ENCODE measurements around the gene SMYD3. TPM values are rescaled to one million over a fixed set of nuclear protein-coding genes. Genes with fewer than 3 reads are reported as not detected.

Gene SMYD3
- total and polyA plus RNA-seq, 2 donors = 22.0 to 27.0 TPM

DNA sequence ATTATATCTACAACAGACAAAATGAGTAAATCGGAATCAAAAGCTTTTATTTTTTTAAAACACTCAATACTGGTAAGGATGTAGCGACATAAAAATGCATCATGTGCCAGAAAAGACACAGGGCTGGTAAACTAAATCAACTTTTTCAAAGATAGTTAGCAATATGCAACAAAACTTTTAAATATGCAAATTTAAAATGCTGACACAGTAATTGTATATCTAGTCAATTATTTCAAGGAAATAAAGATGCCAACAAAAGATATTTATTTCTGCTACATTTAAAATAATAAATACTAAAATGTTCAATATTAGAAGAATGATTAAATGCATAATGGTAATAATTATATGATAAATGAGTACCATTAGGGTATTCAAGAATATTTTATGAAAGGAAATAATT, 295.1 kb downstream of the SMYD3 start:
- Histone ChIP-seq H3K27ac (ENCODE audit: low read depth in 1 of 2, low read length in 1 of 2) (no peak overlapping the region), H3K27me3 (ENCODE audit: control insufficient read depth in 2 of 2, insufficient read depth in 1 of 2, low read length in 1 of 2) (no peaks in the 10 kb centered on the region), H3K36me3 (ENCODE audit: control insufficient read depth in 2 of 2, insufficient read depth in 2 of 2, low read length in 1 of 2) (no peaks in the 10 kb centered on the region), H3K4me3 (ENCODE audit: low read length in 2 of 2) (no peak overlapping the region), H3K4me1 (ENCODE audit: control insufficient read depth in 2 of 2, insufficient read depth in 2 of 2, low read length in 2 of 2) (no peaks in the 10 kb centered on the region), H3K9me3 (ENCODE audit: control insufficient read depth in 2 of 2, insufficient read depth in 1 of 2, low read length in 1 of 2) (no peaks in the 10 kb centered on the region)
- DNase-seq (ENCODE audit: low read depth in 6 of 9, low spot score in 9 of 9) = no peak
- WGBS = 98% methylated on average over 2 of the region's 2 CpGs

DNA sequence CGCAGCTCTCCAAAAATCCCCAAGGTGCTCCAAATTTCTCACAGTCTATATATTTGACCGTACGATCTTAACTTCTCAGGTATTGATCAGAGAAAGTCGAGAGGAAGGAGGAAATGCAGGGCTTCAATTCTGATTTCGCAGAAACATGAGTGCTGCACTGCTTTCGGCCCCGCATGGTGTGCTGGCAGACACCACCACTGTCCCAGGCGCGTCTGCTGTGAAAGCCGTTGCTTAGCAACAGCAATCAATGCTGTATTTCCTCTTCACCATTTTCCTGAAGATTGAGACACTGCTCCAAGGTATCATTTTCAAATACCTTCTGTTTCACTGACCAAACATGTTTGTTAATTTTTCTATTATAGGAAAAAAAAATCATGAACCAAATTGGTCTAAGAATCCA, 296.3 kb downstream of the SMYD3 start:
- no peak for DNase-seq (ENCODE audit: low read depth in 6 of 9, low spot score in 9 of 9)
- Histone ChIP-seq H3K4me1 (ENCODE audit: control insufficient read depth in 2 of 2, insufficient read depth in 2 of 2, low read length in 2 of 2) (no peaks in the 10 kb centered on the region), H3K36me3 (ENCODE audit: control insufficient read depth in 2 of 2, insufficient read depth in 2 of 2, low read length in 1 of 2) (no peaks in the 10 kb centered on the region), H3K27ac (ENCODE audit: low read depth in 1 of 2, low read length in 1 of 2) (no peak overlapping the region), H3K9me3 (ENCODE audit: control insufficient read depth in 2 of 2, insufficient read depth in 1 of 2, low read length in 1 of 2) (no peaks in the 10 kb centered on the region), H3K4me3 (ENCODE audit: low read length in 2 of 2) (no peak overlapping the region), H3K27me3 (ENCODE audit: control insufficient read depth in 2 of 2, insufficient read depth in 1 of 2, low read length in 1 of 2) (no peaks in the 10 kb centered on the region)
- 97% methylated on average over 10 of the region's 10 CpGs for WGBS

- no peak for DNase-seq (ENCODE audit: low read depth in 6 of 9, low spot score in 9 of 9)
- Histone ChIP-seq H3K36me3 (ENCODE audit: control insufficient read depth in 2 of 2, insufficient read depth in 2 of 2, low read length in 1 of 2) (no peaks in the 10 kb centered on the region), H3K4me1 (ENCODE audit: control insufficient read depth in 2 of 2, insufficient read depth in 2 of 2, low read length in 2 of 2) (no peaks in the 10 kb centered on the region), H3K27me3 (ENCODE audit: control insufficient read depth in 2 of 2, insufficient read depth in 1 of 2, low read length in 1 of 2) (no peaks in the 10 kb centered on the region), H3K9me3 (ENCODE audit: control insufficient read depth in 2 of 2, insufficient read depth in 1 of 2, low read length in 1 of 2) (no peaks in the 10 kb centered on the region), H3K27ac (ENCODE audit: low read depth in 1 of 2, low read length in 1 of 2) (no peak overlapping the region), H3K4me3 (ENCODE audit: low read length in 2 of 2) (no peak overlapping the region)
- WGBS = 97% methylated on average over 2 of the region's 2 CpGs
Measured at GRCh38 chr1:246208105-246208504, 299.0 kb downstream of the SMYD3 start.

DNA sequence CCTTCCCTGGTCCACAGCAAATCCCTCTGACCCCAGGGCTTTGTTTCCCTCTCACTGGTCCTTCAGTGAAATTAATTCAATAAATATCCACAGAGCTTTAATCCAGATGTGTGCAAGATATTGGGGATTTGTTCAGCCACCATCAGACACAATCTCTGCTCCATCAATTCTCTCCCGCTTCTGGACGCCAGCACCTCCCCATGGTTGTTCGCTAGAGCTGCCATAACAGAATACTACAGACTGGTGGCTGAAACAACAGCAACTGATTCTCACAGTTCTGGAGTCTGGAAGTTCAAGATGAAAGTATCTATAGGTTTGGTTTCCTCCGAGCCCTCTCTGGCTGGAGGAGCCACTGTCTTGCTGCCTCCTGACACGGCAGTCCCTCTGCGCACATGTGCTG, 303.9 kb downstream of the SMYD3 start:
- H3K27me3 ChIP-seq (ENCODE audit: control insufficient read depth in 2 of 2, insufficient read depth in 1 of 2, low read length in 1 of 2) = no peaks in the 10 kb centered on the region
- no peaks in the 10 kb centered on the region for H3K9me3 ChIP-seq (ENCODE audit: control insufficient read depth in 2 of 2, insufficient read depth in 1 of 2, low read length in 1 of 2)
- DNase-seq (ENCODE audit: low read depth in 6 of 9, low spot score in 9 of 9) = no peak
- no peaks in the 10 kb centered on the region for H3K4me1 ChIP-seq (ENCODE audit: control insufficient read depth in 2 of 2, insufficient read depth in 2 of 2, low read length in 2 of 2)
- H3K36me3 ChIP-seq (ENCODE audit: control insufficient read depth in 2 of 2, insufficient read depth in 2 of 2, low read length in 1 of 2) = no peaks in the 10 kb centered on the region
- WGBS = 97% methylated on average over 6 of the region's 6 CpGs
- no peak overlapping the region for H3K27ac ChIP-seq (ENCODE audit: low read depth in 1 of 2, low read length in 1 of 2)
- no peak overlapping the region for H3K4me3 ChIP-seq (ENCODE audit: low read length in 2 of 2)

DNA sequence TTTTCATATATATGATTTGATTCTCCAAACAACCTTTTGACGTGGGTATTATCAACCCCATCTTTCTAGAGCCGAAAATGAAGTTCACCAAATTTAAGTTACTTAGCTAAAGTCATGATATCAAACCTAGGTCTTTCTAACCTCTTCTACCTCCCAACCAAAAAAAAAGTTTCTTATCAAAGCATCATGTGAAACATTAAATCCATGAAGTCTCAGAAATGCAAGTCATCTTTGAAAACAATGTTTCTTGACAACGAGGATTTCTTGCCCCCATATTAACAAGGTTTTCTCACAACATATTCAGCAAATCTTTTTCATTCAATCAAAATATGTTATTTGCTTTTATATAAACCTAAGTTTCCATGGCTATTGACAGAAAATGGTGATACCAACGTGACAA, 306.3 kb downstream of the SMYD3 start:
- WGBS = 96% methylated on average over 4 of the region's 4 CpGs
- Histone ChIP-seq H3K27me3 (ENCODE audit: control insufficient read depth in 2 of 2, insufficient read depth in 1 of 2, low read length in 1 of 2) (no peaks in the 10 kb centered on the region), H3K4me1 (ENCODE audit: control insufficient read depth in 2 of 2, insufficient read depth in 2 of 2, low read length in 2 of 2) (no peaks in the 10 kb centered on the region), H3K4me3 (ENCODE audit: low read length in 2 of 2) (no peak overlapping the region), H3K36me3 (ENCODE audit: control insufficient read depth in 2 of 2, insufficient read depth in 2 of 2, low read length in 1 of 2) (no peaks in the 10 kb centered on the region), H3K27ac (ENCODE audit: low read depth in 1 of 2, low read length in 1 of 2) (no peak overlapping the region), H3K9me3 (ENCODE audit: control insufficient read depth in 2 of 2, insufficient read depth in 1 of 2, low read length in 1 of 2) (no peaks in the 10 kb centered on the region)
- DNase-seq (ENCODE audit: low read depth in 6 of 9, low spot score in 9 of 9) = no peak

DNA sequence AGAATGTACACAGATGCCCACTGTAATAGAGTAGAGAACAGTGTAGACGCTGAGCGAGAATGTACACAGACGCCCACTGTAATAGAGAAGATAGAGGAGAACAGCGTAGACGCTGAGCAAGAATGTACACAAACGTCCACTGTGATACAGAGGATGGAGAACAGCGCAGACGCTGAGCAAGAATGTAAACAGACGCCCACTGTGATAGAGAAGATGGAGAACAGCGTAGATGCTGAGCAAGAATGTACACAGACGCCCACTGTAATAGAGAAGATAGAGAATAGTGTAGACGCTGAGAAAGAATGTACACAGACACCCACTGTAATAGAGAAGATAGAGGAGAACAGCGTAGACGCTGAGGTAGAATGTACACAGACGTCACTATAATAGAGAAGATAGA, 306.9 kb downstream of the SMYD3 start:
- 97% methylated on average over 15 of the region's 15 CpGs for WGBS
- no peak overlapping the region for H3K4me3 ChIP-seq (ENCODE audit: low read length in 2 of 2)
- no peaks in the 10 kb centered on the region for H3K9me3 ChIP-seq (ENCODE audit: control insufficient read depth in 2 of 2, insufficient read depth in 1 of 2, low read length in 1 of 2)
- H3K4me1 ChIP-seq (ENCODE audit: control insufficient read depth in 2 of 2, insufficient read depth in 2 of 2, low read length in 2 of 2) = no peaks in the 10 kb centered on the region
- no peak for DNase-seq (ENCODE audit: low read depth in 6 of 9, low spot score in 9 of 9)
- no peaks in the 10 kb centered on the region for H3K27me3 ChIP-seq (ENCODE audit: control insufficient read depth in 2 of 2, insufficient read depth in 1 of 2, low read length in 1 of 2)
- H3K27ac ChIP-seq (ENCODE audit: low read depth in 1 of 2, low read length in 1 of 2) = no peak overlapping the region
- H3K36me3 ChIP-seq (ENCODE audit: control insufficient read depth in 2 of 2, insufficient read depth in 2 of 2, low read length in 1 of 2) = no peaks in the 10 kb centered on the region

GRCh38 chr1:246199086-246199645, 307.9 kb downstream of the SMYD3 start:
- 98% methylated on average over 4 of the region's 4 CpGs for WGBS
- DNase-seq (ENCODE audit: low read depth in 6 of 9, low spot score in 9 of 9) = no peak
- Histone ChIP-seq H3K9me3 (ENCODE audit: control insufficient read depth in 2 of 2, insufficient read depth in 1 of 2, low read length in 1 of 2) (no peaks in the 10 kb centered on the region), H3K27ac (ENCODE audit: low read depth in 1 of 2, low read length in 1 of 2) (no peak overlapping the region), H3K36me3 (ENCODE audit: control insufficient read depth in 2 of 2, insufficient read depth in 2 of 2, low read length in 1 of 2) (no peaks in the 10 kb centered on the region), H3K27me3 (ENCODE audit: control insufficient read depth in 2 of 2, insufficient read depth in 1 of 2, low read length in 1 of 2) (no peaks in the 10 kb centered on the region), H3K4me3 (ENCODE audit: low read length in 2 of 2) (no peak overlapping the region), H3K4me1 (ENCODE audit: control insufficient read depth in 2 of 2, insufficient read depth in 2 of 2, low read length in 2 of 2) (no peaks in the 10 kb centered on the region)

DNA sequence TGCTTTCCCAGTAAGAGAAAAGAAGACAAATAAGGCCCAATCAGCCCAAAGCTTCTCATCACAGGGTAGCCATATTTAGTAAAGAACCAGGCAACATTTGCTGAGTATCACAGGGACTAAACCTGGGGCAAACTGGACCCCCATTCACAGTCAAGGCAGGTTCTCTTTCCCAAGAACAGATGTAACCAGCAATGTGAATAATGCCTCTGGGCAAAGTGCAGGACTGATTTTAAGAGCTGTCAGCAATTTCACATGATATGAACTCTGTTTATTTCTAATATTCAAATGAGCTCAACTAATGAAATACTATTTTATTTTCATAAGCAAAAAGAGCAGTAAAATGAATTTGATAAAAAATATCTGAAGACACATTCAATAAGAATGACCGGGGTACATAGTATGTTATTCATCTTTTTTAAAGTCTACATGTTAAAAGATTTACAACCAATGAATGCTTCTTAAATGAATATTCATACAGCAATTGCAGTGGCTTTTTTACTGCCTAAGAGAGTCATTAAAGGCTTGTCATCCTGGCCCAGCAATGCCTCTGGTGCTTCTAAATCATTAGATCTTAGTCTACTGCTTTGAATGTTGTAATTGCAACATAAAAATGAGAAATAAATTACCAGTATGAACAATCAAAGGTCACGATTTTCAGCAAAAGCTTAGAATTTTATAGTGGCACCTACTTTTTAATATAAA, 308.8 kb downstream of the SMYD3 start:
- over 99% methylated on average over 2 of the region's 2 CpGs for WGBS
- H3K36me3 ChIP-seq (ENCODE audit: control insufficient read depth in 2 of 2, insufficient read depth in 2 of 2, low read length in 1 of 2) = no peaks in the 10 kb centered on the region
- no peak for DNase-seq (ENCODE audit: low read depth in 6 of 9, low spot score in 9 of 9)
- H3K27me3 ChIP-seq (ENCODE audit: control insufficient read depth in 2 of 2, insufficient read depth in 1 of 2, low read length in 1 of 2) = no peaks in the 10 kb centered on the region
- no peak overlapping the region for H3K27ac ChIP-seq (ENCODE audit: low read depth in 1 of 2, low read length in 1 of 2)
- no peaks in the 10 kb centered on the region for H3K4me1 ChIP-seq (ENCODE audit: control insufficient read depth in 2 of 2, insufficient read depth in 2 of 2, low read length in 2 of 2)
- no peaks in the 10 kb centered on the region for H3K9me3 ChIP-seq (ENCODE audit: control insufficient read depth in 2 of 2, insufficient read depth in 1 of 2, low read length in 1 of 2)
- H3K4me3 ChIP-seq (ENCODE audit: low read length in 2 of 2) = no peak overlapping the region

DNA sequence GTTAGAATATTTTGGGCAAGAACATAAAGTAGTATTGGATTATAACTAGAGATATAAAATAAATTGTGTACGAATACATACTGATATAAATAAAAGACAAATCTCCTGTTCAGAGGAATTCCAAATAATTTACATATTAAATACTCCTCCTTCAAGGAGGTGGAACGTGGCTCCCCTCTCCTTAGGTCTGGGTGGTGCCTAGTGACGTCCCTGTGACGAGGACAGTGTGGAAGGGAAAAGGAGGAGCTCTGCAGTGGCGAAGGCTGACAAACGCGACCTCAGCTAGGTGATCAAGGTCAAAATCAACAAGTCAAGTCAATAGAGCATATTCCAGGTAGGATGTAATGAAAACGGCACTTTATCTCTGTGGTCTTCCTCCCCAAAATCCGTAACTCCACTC, 310.0 kb downstream of the SMYD3 start:
- Histone ChIP-seq H3K27me3 (ENCODE audit: control insufficient read depth in 2 of 2, insufficient read depth in 1 of 2, low read length in 1 of 2) (no peaks in the 10 kb centered on the region), H3K9me3 (ENCODE audit: control insufficient read depth in 2 of 2, insufficient read depth in 1 of 2, low read length in 1 of 2) (no peaks in the 10 kb centered on the region), H3K4me3 (ENCODE audit: low read length in 2 of 2) (no peak overlapping the region), H3K36me3 (ENCODE audit: control insufficient read depth in 2 of 2, insufficient read depth in 2 of 2, low read length in 1 of 2) (no peaks in the 10 kb centered on the region), H3K27ac (ENCODE audit: low read depth in 1 of 2, low read length in 1 of 2) (no peak overlapping the region), H3K4me1 (ENCODE audit: control insufficient read depth in 2 of 2, insufficient read depth in 2 of 2, low read length in 2 of 2) (no peaks in the 10 kb centered on the region)
- DNase-seq (ENCODE audit: low read depth in 6 of 9, low spot score in 9 of 9) = no peak
- 99% methylated on average over 9 of the region's 9 CpGs for WGBS

Data from thymus (tissue), 11 donors.